ENCODE measurements around the gene LCORL. TPM values are rescaled to one million over a fixed set of nuclear protein-coding genes. Genes with fewer than 3 reads are reported as not detected.

The LCORL gene
- total and polyA plus RNA-seq, 2 of the 4 experiments (the other 2 are of a cell fraction) = 2.1 to 5.0 TPM

- in situ Hi-C loops (cut with MboI; ENCODE audit: low sequenced_read_pairs) (no loop called here), intact Hi-C loops (cut with micrococcal nuclease) (no loop called here), dilution Hi-C loops (cut with HindIII; ENCODE audit: low sequenced_read_pairs, unreplicated experiment) (no loop called here)
- H3K4me3 ChIP-seq (ENCODE audit: insufficient read depth, low read depth, low read length) = no peak overlapping the region
- no peak overlapping the region for H2BK120ac ChIP-seq (ENCODE audit: low read depth, low read length)
- BruUV-seq (replicated peaks) = no TSS peak
- no peaks in the 10 kb centered on the region for H3K9me1 ChIP-seq (ENCODE audit: insufficient read depth, low read length)
- no peak overlapping the region for H3K4ac ChIP-seq (ENCODE audit: low read depth, low read length)
- H3K27ac ChIP-seq (ENCODE audit: insufficient read depth, low read length) = no peak overlapping the region
- no peaks in the 10 kb centered on the region for H4K20me1 ChIP-seq (ENCODE audit: insufficient read depth, low read length)
- no CpG with 5 or more reads among the region's 1 CpG for WGBS, 2 experiments (ENCODE audit: extremely low coverage in 2 of 2, insufficient read length in 1 of 2)
- no peak overlapping the region for H4K91ac ChIP-seq (ENCODE audit: insufficient read depth, low read depth, low read length)
- ATAC-seq (ENCODE audit: low read depth) (no peak), DNase-seq (no peak)
- no peak overlapping the region for H3K56ac ChIP-seq (ENCODE audit: extremely low read depth, insufficient read depth, low read length)
- no peaks in the 10 kb centered on the region for H3K9me3 ChIP-seq (ENCODE audit: control insufficient read depth, insufficient read depth, low read length)
- no peak overlapping the region for H4K8ac ChIP-seq (ENCODE audit: low read depth in 2 of 2, low read length in 2 of 2)
- H2BK20ac ChIP-seq (ENCODE audit: low read depth, low read length) = no peak overlapping the region
- H3K36me3 ChIP-seq (ENCODE audit: control insufficient read depth, insufficient read depth, low read length) = no peaks in the 10 kb centered on the region
- H3K27me3 ChIP-seq (ENCODE audit: control insufficient read depth, insufficient read depth, low read length) = no peaks in the 10 kb centered on the region
- no peaks in the 10 kb centered on the region for H3K4me1 ChIP-seq (ENCODE audit: control insufficient read depth, insufficient read depth, low read length)
- H3K9ac ChIP-seq (ENCODE audit: low read depth, low read length) = no peak overlapping the region
- no peak overlapping the region for H2AFZ ChIP-seq (replicated peaks; ENCODE audit: low read length, poor library complexity)
- no peak overlapping the region for H2AK5ac ChIP-seq (ENCODE audit: low read depth, low read length)
- H3K79me1 ChIP-seq (ENCODE audit: low read depth in 1 of 2, low read length in 2 of 2) = peaks cover 9 to 12% of the 10 kb centered on the region in 2 experiments
- H3K4me2 ChIP-seq (ENCODE audit: low read depth, low read length) = no peak overlapping the region
- CTCF ChIA-PET = no interaction called here
- H3K18ac ChIP-seq (ENCODE audit: low read depth, low read length) = no peak overlapping the region
- no peak overlapping the region for H3K23ac ChIP-seq (ENCODE audit: low read depth, low read length)
- H2BK15ac ChIP-seq (ENCODE audit: low read depth, low read length) = no peak overlapping the region
- no peak overlapping the region for H3K14ac ChIP-seq (replicated peaks; ENCODE audit: low read depth, low read length)
- POLR2A ChIA-PET (ENCODE audit: unreplicated experiment) = interaction anchor here (0.5 kb wide), 1 partner anchor 334 kb away, joined by 3 read pairs; no protein-coding TSS in a partner anchor
- no peak for TF ChIP-seq RCOR1 (IDR thresholded peaks at IDR 0.05; ENCODE audit: insufficient replicate concordance, low read length)
- TF ChIP-seq USF2 (IDR thresholded peaks at IDR 0.05; ENCODE audit: low read depth, low read length) = no peak
- no peak for TF ChIP-seq BHLHE40 (IDR thresholded peaks at IDR 0.05; ENCODE audit: low read depth, low read length)
- TF ChIP-seq MAFK (IDR thresholded peaks at IDR 0.05; ENCODE audit: low read depth, low read length) = no peak
- TF ChIP-seq POLR2A (IDR thresholded peaks at IDR 0.05; ENCODE audit: low read depth, low read length) = no peak
- no peak overlapping the region for H4K5ac ChIP-seq (ENCODE audit: low read depth, low read length)
- H2BK5ac ChIP-seq (ENCODE audit: low read depth, low read length, poor library complexity, severe bottlenecking) = no peak overlapping the region
- no peak overlapping the region for H2AK9ac ChIP-seq (replicated peaks; ENCODE audit: low read depth, low read length, poor library complexity)
These were observed 55.2 kb downstream of the LCORL start for GRCh38 chr4:17966312-17966711.
